GM23338 (cell line): Measurements from ENCODE around the gene UGT2B10. TPM values are rescaled to one million over a fixed set of nuclear protein-coding genes. Genes with fewer than 3 reads are reported as not detected.

Experiments used
- ATAC-seq: fragments of 200-7000 bp; cut with Tn5 transposase; 3 replicates; pipeline ENCODE4 v1.9.1; 2020
- DNase-seq: peaks from one replicate; pipeline ENCODE4 v3.0.0-alpha.2; 2015; ENCODE audit warnings: low spot score
- H2AFZ ChIP-seq: fragments of 200-600 bp; sonication (generic); 2 replicates; pipeline ENCODE4 v1.8.0; 2016; ENCODE audit warnings: antibody characterized with exemption, mild to moderate bottlenecking, moderate library complexity
- H3F3A ChIP-seq: fragments of 200-600 bp; sonication (generic); replicated peaks from 2 replicates; pipeline ENCODE4 v1.8.0; 2017; ENCODE audit warnings: antibody characterized with exemption, mixed run types, low read depth
- H3K27ac ChIP-seq: fragments of 200-600 bp; sonication (generic); 2 replicates; pipeline ENCODE4 v1.6.1; 2016; ENCODE audit warnings: low read depth
- H3K27me3 ChIP-seq: fragments of 200-600 bp; sonication (generic); 2 replicates; pipeline ENCODE4 v1.8.0; 2016; ENCODE audit warnings: mild to moderate bottlenecking, mixed run types, moderate library complexity; ENCODE audit not compliant: insufficient read depth
- H3K36me3 ChIP-seq: fragments of 200-600 bp; sonication (generic); 2 replicates; pipeline ENCODE4 v1.8.0; 2016; ENCODE audit warnings: mild to moderate bottlenecking; ENCODE audit not compliant: insufficient read depth
- H3K4me1 ChIP-seq: fragments of 200-600 bp; sonication (generic); 2 replicates; pipeline ENCODE4 v1.8.0; 2016; ENCODE audit warnings: mild to moderate bottlenecking, moderate library complexity; ENCODE audit not compliant: insufficient read depth
- H3K4me2 ChIP-seq: fragments of 200-600 bp; sonication (generic); 2 replicates; pipeline ENCODE4 v1.7.1; 2017; ENCODE audit warnings: mixed run types
- H3K4me3 ChIP-seq: fragments of 200-600 bp; sonication (generic); 2 replicates; pipeline ENCODE4 v1.6.1; 2016; ENCODE audit warnings: mixed run types
- H3K79me2 ChIP-seq: fragments of 200-600 bp; sonication (generic); replicated peaks from 2 replicates; pipeline ENCODE4 v1.8.0; 2017; ENCODE audit warnings: mild to moderate bottlenecking; ENCODE audit not compliant: insufficient read depth
- H3K9me2 ChIP-seq: fragments of 200-600 bp; sonication (generic); 2 replicates; pipeline ENCODE4 v1.8.0; 2017; ENCODE audit not compliant: insufficient read depth
- H4K20me1 ChIP-seq: fragments of 200-600 bp; sonication (generic); replicated peaks from 2 replicates; pipeline ENCODE4 v1.8.0; 2017; ENCODE audit warnings: mild to moderate bottlenecking; ENCODE audit not compliant: insufficient read depth
- H3K27ac Mint-ChIP-seq: 2 replicates; pipeline ENCODE4 v1.8.0; 2020; ENCODE audit warnings: inconsistent platforms, mild to moderate bottlenecking, moderate library complexity, mixed read lengths
- H3K27me3 Mint-ChIP-seq: 3 replicates; pipeline ENCODE4 v1.8.0; 2022; ENCODE audit warnings: low read depth, mild to moderate bottlenecking, moderate library complexity, mixed read lengths, inconsistent platforms; ENCODE audit not compliant: insufficient read depth, poor library complexity
- H3K36me3 Mint-ChIP-seq: 3 replicates; pipeline ENCODE4 v1.8.0; 2021; ENCODE audit warnings: low read depth, mild to moderate bottlenecking, inconsistent platforms, moderate library complexity, mixed read lengths
- H3K4me1 Mint-ChIP-seq: 3 replicates; pipeline ENCODE4 v1.8.0; 2020; ENCODE audit warnings: mild to moderate bottlenecking, inconsistent platforms, mixed read lengths
- H3K4me3 Mint-ChIP-seq: 3 replicates; pipeline ENCODE4 v1.8.0; 2021; ENCODE audit warnings: moderate library complexity, mild to moderate bottlenecking, inconsistent platforms, mixed read lengths
- H3K9me3 Mint-ChIP-seq: 3 replicates; pipeline ENCODE4 v1.8.0; 2020; ENCODE audit warnings: moderate library complexity, mild to moderate bottlenecking, inconsistent platforms, mixed read lengths
- CREB1 ChIP-seq: fragments of 250-450 bp; sonication (Bioruptor Pico); IDR thresholded peaks from 2 replicates; pipeline ENCODE4 v1.5.0; 2020; ENCODE audit warnings: low read depth, mild to moderate bottlenecking, moderate library complexity
- CTCF ChIP-seq, 2 experiments: fragments of 200-600 bp in 1 of 2; sonication (generic) in 1 of 2; conservative IDR thresholded peaks; 2 replicates each; pipeline versions ENCODE4 v1.5.1 to v1.6.1; 2016 to 2017; ENCODE audit warnings: antibody characterized with exemption in 2 of 2, low read depth in 2 of 2, mild to moderate bottlenecking in 2 of 2, moderate library complexity in 1 of 2
- ETS1 ChIP-seq: IDR thresholded peaks from 2 replicates; pipeline ENCODE4 v1.6.1; 2016; ENCODE audit warnings: antibody characterized with exemption
- EZH2 ChIP-seq: fragments of 200-600 bp; sonication (generic); IDR thresholded peaks from one replicate; pipeline ENCODE4 v1.8.0; 2017; ENCODE audit warnings: antibody characterized with exemption, mild to moderate bottlenecking, low read depth; ENCODE audit not compliant: unreplicated experiment
- EZH2phosphoT487 ChIP-seq: fragments of 200-600 bp; sonication (generic); IDR thresholded peaks from one replicate; pipeline ENCODE4 v1.8.1; 2018; ENCODE audit warnings: antibody characterized with exemption; ENCODE audit not compliant: unreplicated experiment
- JUNB ChIP-seq: IDR thresholded peaks from one replicate; pipeline ENCODE4 v1.6.1; 2016; ENCODE audit warnings: antibody characterized with exemption; ENCODE audit not compliant: unreplicated experiment
- NANOG ChIP-seq: IDR thresholded peaks from 2 replicates; pipeline ENCODE4 v1.6.1; 2016; ENCODE audit warnings: antibody characterized with exemption, borderline replicate concordance
- POLR2AphosphoS5 ChIP-seq: IDR thresholded peaks from 2 replicates; pipeline ENCODE4 v1.6.1; 2016; ENCODE audit warnings: antibody characterized with exemption, low read depth
- ZNF114 ChIP-seq: fragments of 250-450 bp; sonication (Bioruptor Pico); IDR thresholded peaks from 2 replicates; pipeline ENCODE4 v1.5.0; 2020; ENCODE audit warnings: mild to moderate bottlenecking, moderate library complexity
- ZNF331 ChIP-seq: fragments of 250-450 bp; sonication (Bioruptor Pico); IDR thresholded peaks from 2 replicates; pipeline ENCODE4 v1.5.0; 2020; ENCODE audit warnings: low read depth, mild to moderate bottlenecking, moderate library complexity
- polyA plus RNA-seq: library from polyadenylated mRNA; unstranded; fragments of >200 nt; fragmentation: Nextera tagmentation; extraction: Ambion mirVana; gene quantifications from 2 replicates; pipeline ENCODE4 v1.2.1, GENCODE V29; 2016
- total RNA-seq: library from RNA; depleted of rRNA; stranded (reverse); fragments of >200 nt; shearing (Covaris generic); gene quantifications from 2 replicates; pipeline ENCODE4 v1.2.3, GENCODE V29; 2014
- TF ChIP-seq, protein P1 (sequence below): IDR thresholded peaks from one replicate; pipeline ENCODE4 v1.6.1; 2018; ENCODE audit warnings: antibody characterized with exemption; ENCODE audit not compliant: unreplicated experiment

UGT2B10 gene
- total and polyA plus RNA-seq, 2 experiments from 2014 or later = not detected

DNA sequence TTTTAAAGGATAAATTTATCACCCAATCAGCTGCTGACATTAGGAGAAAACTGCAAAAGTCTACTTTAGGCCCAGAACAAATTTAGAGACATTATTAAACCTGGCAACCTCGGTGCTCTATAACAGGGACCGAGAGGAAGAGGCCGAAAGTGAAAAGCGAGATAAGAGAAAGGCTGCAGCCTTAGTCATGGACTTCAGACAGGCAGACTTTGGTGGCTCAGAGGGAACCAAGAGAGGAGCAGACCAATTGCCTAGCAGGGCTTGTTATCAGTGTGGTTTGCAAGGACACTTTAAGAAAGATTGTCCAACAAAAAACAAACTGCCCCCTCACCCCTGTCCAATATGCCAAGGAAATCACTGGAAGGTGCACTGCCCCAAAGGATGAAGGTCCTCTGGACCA lies 12.8 kb upstream of the UGT2B10 start:
- H3K27ac ChIP-seq = no peak overlapping the region

GRCh38 chr4:68808060-68808459 lies 7.7 kb upstream of the UGT2B10 start:
- H3K9me3 Mint-ChIP-seq = peaks cover 50% of the 10 kb centered on the region

More for the DNA sequence above, 12.8 kb upstream of the UGT2B10 start:
- no peaks in the 10 kb centered on the region for H3K9me2 ChIP-seq
- Mint-ChIP-seq H3K36me3 (peaks cover 43% of the 10 kb centered on the region), H3K4me3 (no peak overlapping the region), H3K4me1 (peaks cover 9% of the 10 kb centered on the region), H3K27me3 (peaks cover 9% of the 10 kb centered on the region), H3K27ac (no peak overlapping the region), H3K9me3 (peaks cover 43% of the 10 kb centered on the region)
- no peak overlapping the region for H3K4me3 ChIP-seq
- no peaks in the 10 kb centered on the region for H3K79me2 ChIP-seq
- H3F3A ChIP-seq = no peaks in the 10 kb centered on the region
- H3K27me3 ChIP-seq = no peaks in the 10 kb centered on the region
- H3K4me1 ChIP-seq = no peaks in the 10 kb centered on the region
- ATAC-seq = no peak
- no peaks in the 10 kb centered on the region for H3K36me3 ChIP-seq
- no peak for DNase-seq
- no peak overlapping the region for H3K4me2 ChIP-seq
- no peaks in the 10 kb centered on the region for H4K20me1 ChIP-seq
- H2AFZ ChIP-seq = no peak overlapping the region
- no peak for TF ChIP-seq ZNF331 (CRISPR knock-in tag)
- TF ChIP-seq JUNB = no peak
- TF ChIP-seq CREB1 (CRISPR knock-in tag) = no peak
- no peak for TF ChIP-seq EZH2

More at GRCh38 chr4:68808060-68808459, 7.7 kb upstream of the UGT2B10 start:
- no peaks in the 10 kb centered on the region for H3K9me2 ChIP-seq
- ATAC-seq = no peak
- no peak overlapping the region for H3K4me2 ChIP-seq
- no peak overlapping the region for H2AFZ ChIP-seq
- no peaks in the 10 kb centered on the region for H3K4me1 ChIP-seq
- H4K20me1 ChIP-seq = no peaks in the 10 kb centered on the region
- H3K4me3 ChIP-seq = no peak overlapping the region
- Mint-ChIP-seq H3K27me3 (peaks cover 7% of the 10 kb centered on the region), H3K36me3 (peaks cover 46% of the 10 kb centered on the region), H3K4me3 (no peak overlapping the region), H3K4me1 (peaks cover 4% of the 10 kb centered on the region; the same call in 1 of the 3 replicates), H3K27ac (no peak overlapping the region)
- no peaks in the 10 kb centered on the region for H3K79me2 ChIP-seq
- H3K36me3 ChIP-seq = no peaks in the 10 kb centered on the region
- no peak for TF ChIP-seq ZNF114 (CRISPR knock-in tag)
- TF ChIP-seq POLR2AphosphoS5 = no peak
- no peak for TF ChIP-seq ETS1
- no peak for TF ChIP-seq NANOG
- TF ChIP-seq ZNF331 (CRISPR knock-in tag) = no peak
- TF ChIP-seq, protein P1, sequence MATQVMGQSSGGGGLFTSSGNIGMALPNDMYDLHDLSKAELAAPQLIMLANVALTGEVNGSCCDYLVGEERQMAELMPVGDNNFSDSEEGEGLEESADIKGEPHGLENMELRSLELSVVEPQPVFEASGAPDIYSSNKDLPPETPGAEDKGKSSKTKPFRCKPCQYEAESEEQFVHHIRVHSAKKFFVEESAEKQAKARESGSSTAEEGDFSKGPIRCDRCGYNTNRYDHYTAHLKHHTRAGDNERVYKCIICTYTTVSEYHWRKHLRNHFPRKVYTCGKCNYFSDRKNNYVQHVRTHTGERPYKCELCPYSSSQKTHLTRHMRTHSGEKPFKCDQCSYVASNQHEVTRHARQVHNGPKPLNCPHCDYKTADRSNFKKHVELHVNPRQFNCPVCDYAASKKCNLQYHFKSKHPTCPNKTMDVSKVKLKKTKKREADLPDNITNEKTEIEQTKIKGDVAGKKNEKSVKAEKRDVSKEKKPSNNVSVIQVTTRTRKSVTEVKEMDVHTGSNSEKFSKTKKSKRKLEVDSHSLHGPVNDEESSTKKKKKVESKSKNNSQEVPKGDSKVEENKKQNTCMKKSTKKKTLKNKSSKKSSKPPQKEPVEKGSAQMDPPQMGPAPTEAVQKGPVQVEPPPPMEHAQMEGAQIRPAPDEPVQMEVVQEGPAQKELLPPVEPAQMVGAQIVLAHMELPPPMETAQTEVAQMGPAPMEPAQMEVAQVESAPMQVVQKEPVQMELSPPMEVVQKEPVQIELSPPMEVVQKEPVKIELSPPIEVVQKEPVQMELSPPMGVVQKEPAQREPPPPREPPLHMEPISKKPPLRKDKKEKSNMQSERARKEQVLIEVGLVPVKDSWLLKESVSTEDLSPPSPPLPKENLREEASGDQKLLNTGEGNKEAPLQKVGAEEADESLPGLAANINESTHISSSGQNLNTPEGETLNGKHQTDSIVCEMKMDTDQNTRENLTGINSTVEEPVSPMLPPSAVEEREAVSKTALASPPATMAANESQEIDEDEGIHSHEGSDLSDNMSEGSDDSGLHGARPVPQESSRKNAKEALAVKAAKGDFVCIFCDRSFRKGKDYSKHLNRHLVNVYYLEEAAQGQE = no peak
- TF ChIP-seq EZH2phosphoT487 = no peak
- TF ChIP-seq CTCF (conservative IDR thresholded peaks at IDR 0.05; ENCODE audit: low read depth in 2 of 2) = no peak
- H3K27ac ChIP-seq = no peak overlapping the region
- no peaks in the 10 kb centered on the region for H3K27me3 ChIP-seq
- H3F3A ChIP-seq = no peaks in the 10 kb centered on the region
- DNase-seq = no peak
